Fibroblast of skin of right quadriceps (primary cell): ENCODE results near the gene GOLGA6L9.
"Not testable (repeated sequence)": the region's sequence is repeated elsewhere in the genome, so short reads cannot be mapped to it uniquely, and the experiment has no call there.

Source experiments
- DNase-seq: peaks from one replicate; pipeline ENCODE4 v3.0.0-alpha.2; 2013

GOLGA6L9 gene

DNA sequence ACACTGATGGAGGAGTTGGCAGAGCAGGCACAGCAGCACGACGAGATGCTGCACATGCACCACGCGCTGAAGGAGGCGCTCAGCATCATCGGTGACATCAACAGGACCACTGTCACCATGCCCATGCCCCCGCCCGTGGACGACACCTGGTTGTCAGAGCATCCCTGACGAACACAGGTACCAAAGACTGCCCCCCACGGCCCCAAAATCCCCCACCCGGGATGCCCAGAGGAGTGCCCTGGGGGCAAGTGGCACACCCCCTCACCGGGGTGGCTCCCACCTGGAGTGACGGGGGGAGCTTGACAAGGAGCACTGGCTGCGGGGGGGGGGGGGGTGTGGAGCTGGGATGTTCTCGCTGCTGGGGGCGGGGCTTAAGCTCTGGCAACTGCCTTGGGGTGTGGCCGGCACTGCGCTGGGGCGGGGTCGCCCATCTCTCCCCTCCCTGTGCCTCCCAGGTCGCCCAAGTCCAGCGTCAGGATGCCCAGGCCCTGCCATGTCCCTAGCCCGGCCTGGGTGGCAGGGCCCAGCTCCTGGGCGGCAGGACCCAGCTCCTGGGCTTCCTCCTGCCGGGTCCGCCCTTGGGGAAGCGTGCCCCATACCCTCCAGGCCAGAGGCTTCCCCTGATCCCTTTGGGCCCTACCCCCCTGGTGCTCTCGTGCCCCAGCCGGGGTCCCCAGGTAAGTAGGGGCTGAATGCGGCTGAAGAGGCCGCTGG, 42.8 kb downstream of the GOLGA6L9 start:
- DNase-seq = not testable (repeated sequence)

DNA sequence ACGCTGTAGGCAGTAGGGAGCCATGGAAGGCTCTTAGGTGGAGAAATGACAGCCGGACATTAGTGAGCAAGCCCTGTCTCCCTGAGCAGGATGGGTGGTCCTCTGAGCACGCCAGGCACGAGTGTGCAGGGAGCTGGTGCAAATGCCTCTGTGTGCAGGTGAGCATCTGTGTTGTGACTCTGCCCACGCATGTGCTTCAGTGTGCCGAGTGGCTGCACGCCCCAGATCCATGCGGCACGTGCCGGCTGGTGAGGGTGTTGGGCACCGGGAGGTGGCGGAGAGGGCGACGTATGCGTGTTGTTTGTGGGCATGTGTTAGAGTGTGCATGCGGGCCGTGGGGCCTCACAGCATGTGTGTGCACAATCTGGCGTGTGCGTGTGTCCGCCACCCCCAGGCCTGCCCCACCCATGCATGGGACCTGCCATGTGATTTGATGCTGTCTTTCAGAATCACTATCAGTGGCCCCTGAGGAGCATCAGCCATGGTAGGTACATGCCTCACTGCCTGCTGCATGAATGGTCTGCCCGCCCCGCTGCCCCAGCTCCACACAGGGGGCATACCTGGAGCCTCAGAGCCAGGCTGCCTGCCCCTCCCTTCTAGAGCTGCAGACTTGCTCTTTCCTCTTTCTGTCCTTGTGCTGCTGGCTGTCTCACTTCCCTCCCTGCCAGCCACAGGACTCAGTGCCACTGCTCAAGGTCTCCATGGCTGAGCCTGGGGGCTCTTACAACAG, 45.1 kb downstream of the GOLGA6L9 start:
- DNase-seq = not testable (repeated sequence)

DNA sequence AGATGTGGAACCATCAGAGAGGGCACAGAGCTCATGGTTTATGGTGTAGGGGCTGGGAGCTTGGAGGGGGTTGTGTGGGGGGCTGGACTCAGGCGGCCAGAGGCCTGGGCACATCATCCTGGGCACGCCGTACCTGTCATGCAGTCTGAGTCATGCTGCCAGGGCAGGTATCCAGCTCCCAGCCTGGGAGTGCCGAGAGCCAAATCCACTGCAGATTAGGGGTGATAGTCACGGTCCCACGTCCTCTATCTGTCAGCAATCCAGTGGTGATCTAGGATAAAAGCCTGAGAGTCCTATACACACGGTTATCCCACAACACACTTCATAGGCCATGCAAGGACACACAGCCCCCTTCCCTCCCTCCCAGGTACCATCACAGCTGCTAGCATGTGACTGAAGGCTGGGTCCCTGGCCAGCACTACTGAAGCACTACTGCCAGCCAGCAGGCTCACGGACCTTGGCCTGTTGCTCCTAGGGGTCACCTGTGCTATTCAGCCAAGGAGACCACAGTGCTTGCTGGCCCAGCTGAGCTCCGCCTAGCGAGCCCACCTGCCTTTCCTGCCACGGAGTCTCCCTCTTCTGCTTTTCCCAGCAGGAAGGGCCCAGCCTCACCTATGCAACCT, 45.8 kb downstream of the GOLGA6L9 start:
- not testable (repeated sequence) for DNase-seq

DNA sequence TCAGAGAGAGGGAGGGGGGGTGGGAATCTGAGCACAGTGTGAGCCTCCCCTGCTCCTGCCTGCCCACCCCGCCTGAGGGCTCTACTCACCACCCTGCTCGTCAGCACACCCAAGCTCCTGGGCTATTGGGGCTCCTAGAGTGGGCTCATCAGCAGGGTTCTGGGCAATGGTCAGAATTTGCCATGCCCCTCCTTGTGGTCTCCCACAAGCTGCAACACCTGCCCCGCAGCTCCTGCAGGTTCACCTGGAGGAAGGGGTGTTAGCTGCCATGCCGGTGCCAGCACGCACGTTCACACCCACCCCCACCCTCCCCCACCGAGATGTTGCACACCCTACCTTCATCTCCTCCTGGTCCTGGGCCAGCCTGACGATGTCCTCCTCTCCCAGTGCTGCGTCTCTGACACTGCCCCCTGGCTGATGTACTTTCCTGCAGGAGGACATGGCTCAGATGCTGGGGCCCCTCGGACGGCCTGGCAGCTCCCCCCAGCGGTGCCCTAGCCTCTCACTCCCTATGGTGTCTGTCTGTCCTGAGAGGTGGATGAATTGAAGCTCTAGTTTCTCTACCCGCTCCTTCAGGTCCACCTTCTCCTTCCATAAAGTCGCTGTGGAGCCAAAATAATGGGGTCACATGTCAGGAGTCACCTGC, 47.2 kb downstream of the GOLGA6L9 start:
- not testable (repeated sequence) for DNase-seq

DNA sequence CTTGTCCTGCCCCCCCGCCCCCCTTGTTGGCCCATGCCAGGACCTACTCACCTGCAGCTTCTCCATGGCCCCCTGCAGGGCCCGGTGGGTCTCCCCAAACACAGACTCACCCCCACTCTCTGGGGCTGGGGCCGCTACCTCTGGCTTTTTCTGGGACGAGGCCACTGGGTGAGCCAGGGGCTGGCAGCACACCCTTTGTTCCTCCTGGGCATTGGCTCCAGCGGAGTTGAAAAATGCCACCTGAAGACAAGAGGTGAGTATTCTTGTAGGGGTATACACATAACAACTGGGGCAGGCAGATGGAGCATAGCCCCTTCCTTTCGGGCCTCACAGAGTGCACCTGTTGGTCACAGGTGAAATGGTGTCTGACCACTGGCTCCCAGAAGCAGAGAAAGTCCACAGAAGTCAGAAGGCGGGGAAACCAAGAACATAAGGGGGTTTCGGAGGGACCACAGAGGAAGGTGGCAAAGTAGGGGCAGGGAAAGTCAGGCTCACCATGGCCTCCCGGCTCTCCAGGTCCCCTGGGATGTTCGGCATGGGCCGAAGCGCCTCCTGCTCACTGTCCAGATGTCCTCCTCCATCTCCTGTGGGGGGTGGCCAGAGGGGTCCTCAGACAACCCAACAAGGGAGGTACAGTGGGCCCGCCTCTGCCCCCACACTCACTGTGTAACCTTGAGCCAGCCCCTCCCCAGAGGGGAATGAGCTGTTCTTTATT, 47.9 kb downstream of the GOLGA6L9 start:
- not testable (repeated sequence) for DNase-seq
